GM21528 (cell line): Measurements from ENCODE around the gene TBC1D20.
A peak's percentile ranks its signal among the peaks of the same experiment; 100 is the strongest.

Source experiments
- ATAC-seq: cut with Tn5 transposase; IDR thresholded peaks from one replicate; pipeline ENCODE4 v1.9.1; 2021; ENCODE audit warnings: mild to moderate bottlenecking, moderate library complexity; ENCODE audit not compliant: unreplicated experiment, low FRiP score

The TBC1D20 gene

DNA sequence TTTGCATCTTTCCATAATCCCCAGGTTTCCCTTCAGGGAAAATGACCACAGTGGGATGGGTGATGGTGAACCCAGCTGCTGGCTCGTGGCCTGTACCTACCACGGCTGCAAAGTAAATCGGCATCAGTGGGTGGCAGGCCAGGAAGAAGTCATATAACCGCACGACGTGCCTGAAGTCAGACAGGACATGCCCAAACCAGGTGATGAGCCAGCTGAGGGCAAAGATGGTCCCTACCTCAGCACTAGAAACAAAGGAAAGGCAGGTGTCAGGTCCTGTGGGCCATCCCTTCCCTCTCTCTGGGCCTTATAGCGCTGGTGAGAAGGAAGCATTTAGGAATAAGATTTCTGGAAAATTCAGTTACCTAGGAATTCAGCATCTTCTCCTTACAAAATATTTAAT lies 22.2 kb downstream of the TBC1D20 start:
- ATAC-seq = no peak

DNA sequence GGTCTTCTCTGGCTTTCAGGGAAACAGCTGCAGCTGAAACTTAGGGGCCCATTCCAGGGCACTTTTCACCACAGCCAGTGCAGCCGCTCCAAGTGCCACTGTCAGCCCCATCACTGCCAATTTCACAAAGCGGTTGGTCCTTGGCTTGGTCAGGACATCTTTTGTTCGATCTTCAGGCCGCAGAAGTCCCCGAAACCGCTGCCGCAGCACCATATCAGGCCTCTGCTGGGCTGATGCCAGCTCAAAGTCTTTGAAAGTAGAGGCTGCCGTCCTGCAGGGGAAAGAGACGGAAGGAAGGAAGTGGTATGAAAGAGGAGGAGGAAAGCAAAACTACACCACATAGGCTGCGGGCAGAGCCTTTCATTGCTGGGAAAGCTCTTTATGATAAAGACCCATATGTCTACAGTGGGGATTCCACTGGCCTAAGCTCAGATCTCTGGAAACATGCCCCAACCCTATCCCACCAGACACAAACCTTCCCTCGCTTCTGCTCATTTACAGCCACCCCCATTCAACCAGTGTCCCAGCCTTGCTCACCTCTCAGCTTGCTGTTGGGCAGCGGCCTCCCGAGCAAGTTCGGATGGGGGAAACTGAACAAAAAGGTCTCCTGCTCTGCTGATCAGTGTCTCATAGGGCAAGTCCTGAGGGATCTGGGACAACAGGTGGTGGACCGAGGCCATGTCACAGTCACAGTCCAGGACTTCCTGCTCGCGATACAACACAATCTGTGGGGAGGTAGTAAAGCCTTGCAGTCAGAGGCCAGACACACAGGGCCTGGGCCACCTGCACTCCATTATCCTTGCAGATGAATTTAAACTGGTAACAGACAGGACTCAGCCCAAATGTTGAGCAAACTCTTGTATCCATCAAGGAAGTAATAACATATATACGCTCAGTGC lies 23.5 kb downstream of the TBC1D20 start:
- ATAC-seq = no peak

DNA sequence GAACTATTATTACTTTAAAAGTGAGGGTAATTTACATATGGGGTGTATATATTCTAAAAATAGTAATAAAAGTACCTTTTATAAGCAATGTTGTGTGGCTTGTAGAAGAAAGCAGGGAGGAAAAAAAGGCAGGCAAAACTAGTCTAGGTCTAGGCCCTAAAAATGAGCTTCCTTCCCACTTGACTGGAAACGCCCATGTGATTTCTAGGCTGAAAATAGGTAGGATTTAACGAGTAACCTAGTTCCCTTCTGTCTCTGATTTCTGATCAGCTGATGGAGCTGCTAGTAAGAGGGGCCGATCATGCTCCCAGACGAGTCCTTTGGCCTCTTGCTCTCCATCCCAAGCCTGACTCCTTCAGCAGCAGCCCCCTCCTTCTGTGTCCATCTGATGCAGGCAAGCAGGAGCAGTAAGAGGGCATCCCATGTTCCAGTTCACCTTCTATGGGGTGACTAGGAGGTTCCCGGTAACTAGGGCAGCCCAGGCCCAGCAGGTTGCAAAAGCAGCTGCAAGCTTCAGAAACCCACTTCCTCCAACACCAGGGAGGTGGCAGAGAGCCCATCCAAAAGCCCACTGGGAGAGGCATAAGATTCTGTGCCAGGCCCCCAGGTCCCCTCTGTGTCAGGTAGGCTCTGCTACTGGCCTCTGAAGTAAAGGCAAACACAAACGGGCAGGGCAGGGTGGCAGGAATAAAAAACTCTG lies 24.4 kb downstream of the TBC1D20 start:
- no peak for ATAC-seq

DNA sequence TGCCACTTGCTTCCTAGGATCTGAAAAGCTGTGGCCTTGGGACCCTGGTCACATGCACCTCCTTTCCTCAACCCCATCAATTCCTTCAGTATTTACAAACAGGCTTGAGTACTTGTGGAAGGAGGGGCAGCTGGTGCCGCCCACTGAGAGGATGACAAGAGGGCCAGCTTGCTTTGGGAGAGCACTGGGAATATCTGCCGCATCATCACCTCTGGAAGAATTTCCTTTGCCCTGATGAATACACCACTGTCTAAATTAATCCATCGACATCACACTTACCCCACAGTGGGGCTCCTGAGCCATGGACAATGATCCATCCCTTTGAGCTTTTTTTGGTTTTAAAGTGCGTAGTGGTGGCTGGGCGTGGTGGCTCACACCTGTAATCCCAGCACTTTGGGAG lies 25.9 kb downstream of the TBC1D20 start:
- no peak for ATAC-seq

DNA sequence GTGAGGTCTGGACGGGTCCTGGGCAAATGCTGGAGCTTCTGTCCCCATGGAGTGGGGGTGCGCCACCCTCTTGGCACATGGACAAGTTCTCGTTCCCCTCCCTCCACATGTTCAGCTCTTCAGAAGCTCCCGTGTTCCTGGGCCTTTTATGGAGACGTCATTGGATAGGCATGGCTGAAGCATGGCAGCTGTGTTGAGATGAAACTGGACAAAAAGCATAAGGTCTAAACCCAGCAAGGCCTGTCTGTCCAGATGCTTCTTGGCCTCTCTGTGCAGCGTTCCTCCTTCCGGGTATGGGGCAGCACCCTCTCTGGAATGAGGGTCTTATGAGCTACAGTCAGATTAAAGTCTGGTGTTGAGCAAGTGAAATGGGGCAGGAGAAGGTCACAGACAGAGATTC lies 26.8 kb downstream of the TBC1D20 start:
- no peak for ATAC-seq

DNA sequence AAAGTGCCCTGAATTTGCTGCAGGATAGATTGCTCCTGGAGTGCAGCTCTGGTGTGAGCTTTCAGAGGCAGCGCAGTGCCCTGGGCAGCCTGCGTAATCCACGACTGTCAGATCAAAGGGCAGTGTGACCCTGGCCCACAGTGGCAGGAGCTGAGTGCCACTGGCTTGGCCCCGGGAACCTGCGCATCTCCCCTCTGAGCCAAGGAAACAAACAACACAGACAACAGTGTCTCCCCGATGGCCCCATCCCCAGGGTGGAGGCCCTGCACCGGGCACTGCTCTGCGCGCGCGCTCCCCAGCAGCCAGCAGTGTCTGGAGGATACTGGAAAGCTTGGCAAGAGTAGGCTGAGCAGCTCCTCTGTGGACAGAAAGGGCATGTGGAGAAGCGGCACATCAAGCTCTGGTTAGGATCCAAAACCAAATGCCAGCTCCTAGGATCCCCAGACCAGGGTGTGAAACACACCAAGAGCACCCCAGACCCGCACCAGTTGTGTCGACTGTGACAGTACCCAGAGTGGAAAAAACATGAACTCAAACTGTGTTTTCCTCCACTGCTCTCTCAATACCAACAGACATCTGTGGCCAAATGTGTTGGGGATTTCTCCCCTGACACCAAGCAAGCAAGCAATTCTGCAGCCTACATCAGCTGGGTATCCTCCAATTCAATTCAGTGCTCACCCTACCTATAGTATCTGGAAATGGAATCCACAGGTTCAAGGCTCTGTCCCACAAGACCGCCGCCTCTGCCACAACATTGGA lies 27.5 kb downstream of the TBC1D20 start:
- ATAC-seq = no peak

DNA sequence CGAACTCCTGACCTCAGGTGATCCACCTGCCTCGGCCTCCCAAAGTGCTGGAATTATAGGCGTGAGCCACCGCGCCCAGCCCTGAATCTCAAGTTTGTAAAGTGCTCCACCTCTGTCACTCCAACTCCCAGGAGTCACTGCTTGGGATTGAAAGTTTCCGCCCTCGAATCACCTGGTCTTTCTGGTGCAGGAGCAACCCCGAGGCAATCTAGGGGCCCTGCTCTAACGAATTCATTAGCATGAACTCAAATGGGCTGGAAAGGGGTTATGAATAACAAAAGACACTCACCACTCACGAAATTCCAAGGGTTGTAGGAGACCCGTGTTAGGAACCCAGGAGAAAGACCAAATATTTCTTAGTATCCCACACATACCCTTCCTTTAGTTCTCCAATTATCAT lies 28.1 kb downstream of the TBC1D20 start:
- ATAC-seq = no peak

DNA sequence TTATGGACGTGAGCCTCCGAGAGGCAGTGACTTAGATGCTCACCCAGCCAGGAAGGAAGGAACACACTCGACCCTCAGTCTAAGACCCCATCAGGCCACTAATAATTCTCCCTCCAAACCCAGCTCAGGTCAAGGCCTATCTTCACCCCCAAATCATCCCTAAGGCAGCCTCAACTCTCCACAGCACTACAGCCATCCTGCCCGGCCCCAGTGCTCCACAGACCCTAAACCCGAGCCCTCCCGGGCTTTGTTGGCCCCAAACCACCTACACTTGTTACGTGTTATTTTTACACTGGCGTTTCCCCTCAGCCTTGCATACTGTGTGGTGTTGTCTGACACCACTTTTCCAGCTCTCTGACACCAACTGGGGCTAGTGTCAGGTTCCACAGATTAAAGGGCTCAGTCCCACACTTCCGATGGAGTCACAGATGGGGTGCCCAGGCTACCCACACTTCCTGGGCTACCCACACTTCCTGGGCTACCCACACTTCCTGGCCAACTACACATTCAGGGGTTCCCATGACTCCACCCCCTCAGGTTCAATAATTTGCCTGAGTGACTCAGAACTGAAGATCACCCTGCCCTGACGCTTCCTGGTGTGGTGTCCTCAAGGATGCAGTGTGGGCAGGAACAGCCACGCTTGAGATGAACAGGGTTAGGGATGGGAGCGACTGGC lies 28.9 kb downstream of the TBC1D20 start:
- peak; percentile 78 for ATAC-seq

DNA sequence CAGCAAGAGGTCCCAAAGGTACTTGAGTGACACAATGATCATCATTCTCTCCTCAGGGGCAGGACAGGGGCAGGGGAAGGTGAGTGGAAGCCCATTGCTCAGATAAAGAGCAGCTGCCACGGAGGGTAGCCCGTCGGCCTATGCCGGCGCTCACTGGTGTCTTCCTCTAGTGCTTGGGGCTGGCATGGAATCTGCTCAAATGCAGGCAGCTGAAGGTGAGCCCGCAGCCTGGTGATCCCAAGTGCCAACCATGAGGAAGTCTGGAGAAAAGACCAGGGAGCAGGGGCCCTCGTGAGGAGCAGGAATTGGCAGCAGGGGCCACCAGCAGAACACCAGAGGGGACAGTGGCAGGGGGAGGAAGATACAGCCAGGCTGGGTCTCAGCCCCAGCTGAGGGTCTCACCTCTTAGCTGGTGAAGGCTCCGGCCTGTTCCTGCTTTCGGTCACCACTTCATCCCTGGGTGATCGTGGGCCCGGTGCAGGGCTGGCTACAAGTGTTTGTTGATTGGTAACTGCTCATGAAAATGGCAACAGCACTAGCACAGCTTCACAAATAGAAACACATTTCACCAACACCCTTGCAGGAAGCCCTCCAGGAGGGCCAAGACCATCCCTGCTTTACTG lies 29.5 kb downstream of the TBC1D20 start:
- ATAC-seq = no peak

DNA sequence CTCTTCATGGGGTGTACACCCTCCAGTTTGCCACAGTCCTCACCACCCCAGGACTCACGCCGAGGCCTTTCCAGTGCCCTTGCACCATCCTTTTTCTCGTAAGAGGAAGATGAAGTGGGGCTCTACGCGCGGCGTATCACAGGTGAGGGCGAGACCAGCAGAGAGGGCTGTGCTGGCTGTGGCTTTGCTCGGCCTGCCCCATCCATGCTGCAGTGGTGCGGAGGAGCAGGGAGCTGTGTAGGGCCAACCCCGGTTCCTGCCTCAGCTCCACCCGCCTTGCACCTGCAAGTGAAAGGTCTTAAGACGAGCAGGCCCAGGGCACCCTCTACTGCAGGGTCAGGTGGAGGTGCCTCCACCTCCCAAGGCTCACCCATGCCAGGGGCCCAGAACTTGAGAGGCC lies 30.1 kb downstream of the TBC1D20 start:
- no peak for ATAC-seq

DNA sequence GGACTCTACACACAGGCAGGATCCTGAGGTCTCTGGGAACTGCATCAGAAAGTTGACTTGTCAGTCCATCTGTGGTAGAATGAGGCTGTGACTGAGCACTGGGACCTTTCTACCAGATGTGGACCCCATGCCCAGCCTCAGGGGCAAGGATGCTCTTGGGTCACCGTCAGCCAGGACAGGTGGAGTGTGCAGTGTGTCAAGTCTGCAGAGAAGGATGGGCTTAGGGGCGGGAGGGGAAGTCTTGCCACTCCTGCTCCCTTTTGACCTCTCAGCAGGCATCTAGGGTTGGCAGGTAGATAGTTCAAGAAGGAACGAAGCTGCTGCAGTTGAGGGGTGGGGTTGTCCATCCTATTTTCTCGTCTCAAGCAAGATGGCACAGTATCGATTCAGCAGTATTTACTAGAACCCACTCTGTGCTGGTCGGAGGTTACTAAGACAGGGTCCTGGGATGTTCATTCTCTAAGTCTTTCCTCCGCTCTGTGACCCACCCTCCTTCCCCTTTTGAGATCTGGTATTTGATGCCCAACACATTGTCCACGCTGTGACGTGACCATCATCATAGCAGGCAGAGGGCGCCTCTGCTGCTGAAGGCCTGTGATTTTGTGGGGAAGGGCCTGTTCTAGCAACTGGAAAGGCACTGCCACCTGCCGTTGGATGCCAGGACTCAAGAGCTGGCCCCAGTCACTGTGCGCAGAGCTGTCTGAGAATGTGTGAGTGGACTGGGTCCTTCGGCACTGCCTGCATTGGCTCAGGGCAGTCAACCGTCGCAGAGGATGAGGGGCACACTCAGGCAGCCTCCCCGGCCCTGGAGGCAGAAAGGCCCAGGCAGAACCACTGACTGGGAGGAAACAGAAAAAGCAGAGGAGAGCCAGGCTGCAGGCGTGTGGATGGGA lies 31.1 kb downstream of the TBC1D20 start:
- no peak for ATAC-seq

DNA sequence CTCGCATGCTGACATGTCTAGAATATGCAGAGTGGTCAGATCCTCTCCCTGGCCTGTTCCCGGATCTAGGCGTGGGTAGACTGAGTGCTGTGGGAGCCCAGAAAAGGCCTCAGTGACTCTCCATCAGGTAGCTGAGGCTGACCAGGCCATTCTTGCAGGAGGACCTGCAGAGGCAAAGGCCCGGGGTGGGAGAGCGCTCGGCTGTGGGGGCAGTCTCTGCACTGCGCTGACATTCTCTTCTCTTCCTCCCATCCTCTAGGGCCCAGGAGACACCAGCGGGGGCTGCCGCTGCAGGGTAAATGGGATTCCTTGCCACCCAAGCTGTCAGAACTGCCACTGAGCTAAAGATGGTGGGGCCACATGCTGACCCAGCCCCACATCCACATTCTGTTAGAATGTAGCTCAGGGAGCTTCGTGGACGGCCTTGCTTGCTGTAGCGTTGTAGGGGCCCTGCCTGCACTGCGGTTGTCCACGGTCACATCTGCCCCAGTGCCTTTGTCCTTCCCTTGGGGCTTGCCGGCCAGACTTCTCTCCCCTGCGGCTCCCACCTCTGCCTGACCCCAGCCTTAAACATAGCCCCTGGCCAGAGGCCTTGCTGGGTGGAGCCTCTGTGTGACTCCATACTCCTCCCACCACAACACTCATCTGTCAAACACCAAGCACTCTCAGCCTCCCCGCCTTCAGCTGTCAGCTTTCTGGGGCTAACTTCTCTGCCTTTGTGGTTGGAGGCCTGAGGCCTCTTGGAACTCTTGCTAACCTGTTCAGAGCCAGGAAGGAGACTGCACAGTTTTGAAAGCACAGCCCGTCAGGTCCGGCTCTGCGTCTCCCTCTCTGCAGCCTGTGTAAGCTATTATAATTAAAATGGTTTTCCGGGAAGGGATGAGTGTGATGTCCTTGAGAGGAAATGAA lies 32.0 kb downstream of the TBC1D20 start:
- ATAC-seq = no peak

DNA sequence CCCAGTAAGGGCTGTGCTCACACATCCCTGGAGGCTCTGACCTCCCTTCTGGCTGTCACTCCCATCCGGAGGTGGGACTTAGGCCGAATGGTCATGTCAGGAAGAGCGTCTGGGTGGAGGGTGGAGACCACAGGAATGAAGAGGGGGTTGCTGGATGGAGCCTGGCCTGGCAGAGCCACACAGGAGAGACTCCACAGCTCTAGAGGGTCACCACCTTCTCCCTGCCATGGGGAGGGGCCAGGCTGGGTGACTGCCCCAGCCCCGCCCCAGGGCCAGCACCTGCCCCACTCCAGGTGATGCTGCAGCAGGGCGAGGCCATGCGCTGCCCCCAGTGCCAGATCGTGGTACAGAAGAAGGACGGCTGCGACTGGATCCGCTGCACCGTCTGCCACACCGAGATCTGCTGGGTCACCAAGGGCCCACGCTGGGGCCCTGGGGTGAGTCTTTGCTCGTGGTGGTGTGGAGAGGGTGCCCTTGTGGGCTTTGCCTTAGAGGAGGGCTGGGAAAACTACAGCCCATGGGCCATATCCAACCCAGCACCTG lies 33.6 kb downstream of the TBC1D20 start:
- ATAC-seq = no peak

DNA sequence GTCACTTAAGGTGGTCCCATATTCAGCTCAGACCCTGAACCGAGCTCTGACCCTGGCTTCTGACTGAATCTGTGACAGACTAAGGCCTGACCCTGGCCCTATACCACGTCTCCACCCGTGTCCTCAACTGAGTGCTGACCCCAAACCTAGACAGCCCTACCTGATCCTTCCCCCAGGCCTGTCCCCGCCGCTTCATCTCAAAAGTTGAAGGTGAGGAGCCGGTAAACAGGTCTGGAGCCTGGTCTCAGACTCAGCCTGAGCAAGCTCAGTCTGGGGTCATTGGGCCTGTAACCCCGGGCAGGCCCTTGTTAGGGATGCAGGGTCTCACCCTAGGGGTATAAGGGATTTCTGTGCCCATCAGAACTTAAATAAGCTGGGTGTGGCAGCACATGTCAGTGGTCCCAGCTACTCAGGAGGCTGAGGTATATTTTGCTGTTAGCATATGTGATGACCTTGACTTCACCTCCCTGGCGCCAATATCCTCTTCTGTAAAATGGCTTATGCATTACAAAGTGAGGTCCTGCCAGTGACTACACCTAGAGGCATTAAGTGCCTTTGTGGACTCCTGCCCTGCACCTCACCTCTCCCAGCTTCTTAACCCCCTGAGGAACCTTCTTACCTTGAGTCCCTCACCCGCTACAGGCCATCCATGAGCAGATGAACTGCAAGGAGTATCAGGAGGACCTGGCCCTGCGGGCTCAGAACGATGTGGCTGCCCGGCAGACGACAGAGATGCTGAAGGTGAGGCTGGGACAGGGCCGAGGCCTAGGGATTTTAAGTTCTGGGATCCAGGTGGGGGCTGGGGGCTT lies 34.3 kb downstream of the TBC1D20 start:
- ATAC-seq = no peak

DNA sequence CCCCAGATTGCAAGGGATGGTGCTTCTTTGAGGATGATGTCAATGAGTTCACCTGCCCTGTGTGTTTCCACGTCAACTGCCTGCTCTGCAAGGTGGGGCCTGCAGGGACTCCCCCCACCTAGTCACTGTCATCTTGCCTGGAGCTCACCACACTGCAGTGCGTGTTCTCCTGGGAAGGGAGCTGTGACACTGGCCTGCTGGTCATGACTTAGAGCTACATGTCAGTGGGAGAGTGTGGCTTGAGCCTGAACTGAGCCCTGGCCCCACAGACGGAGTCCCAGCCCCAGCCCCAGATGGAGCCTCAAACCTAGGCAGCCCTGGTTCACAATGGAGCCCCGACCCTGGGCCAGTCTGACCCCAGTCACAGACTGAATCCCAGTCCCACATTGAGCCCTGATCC lies 34.9 kb downstream of the TBC1D20 start:
- ATAC-seq = no peak

DNA sequence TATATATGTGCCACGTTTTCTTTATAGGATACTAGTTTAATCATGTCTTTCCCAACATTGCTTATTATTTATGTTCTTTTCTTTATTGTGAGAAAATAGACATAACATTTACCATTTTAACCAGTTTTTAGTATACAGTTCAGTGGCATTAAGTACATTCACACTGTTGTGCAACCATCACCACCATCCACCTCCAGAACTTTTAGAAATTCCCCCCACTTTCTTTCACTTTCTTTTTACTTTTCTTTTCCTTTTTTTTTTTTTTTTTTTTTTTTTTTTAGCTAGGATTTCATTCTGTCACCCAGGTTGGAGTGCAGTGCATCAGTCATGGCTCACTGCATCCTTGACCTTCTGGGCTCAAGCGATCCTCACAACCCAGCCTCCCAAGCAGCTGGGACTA lies 35.8 kb downstream of the TBC1D20 start:
- no peak for ATAC-seq

DNA sequence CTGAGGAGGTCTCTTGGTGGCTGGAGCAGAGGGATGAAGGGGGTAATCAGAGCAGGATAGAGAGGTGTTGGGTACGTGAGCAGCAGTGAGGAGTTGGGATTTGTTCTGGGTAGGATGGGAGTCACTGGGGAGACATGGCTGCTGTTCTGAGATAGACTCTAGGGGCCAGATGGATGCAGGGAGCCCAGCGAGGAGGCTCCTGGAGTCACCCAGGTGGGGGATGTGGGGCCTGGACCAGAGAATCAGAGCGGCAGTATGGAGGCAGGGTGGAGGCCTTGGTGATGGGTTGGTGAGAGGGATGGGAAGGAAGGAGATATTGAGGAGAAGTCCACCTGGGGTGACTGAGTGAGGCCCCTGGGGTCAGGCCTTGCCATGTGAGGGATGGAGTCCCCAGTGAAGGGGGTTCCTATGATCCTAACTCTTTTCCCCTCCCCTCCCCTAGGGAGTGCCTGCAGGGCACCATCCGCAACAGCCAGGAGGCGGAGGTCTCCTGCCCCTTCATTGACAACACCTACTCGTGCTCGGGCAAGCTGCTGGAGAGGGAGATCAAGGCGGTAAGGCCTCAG lies 40.6 kb downstream of the TBC1D20 start:
- no peak for ATAC-seq
